B cell (primary cell): ENCODE measurements around the gene PCDH1. TPM values are rescaled to one million over a fixed set of nuclear protein-coding genes. Genes with fewer than 3 reads are reported as not detected.

Source experiments
- ATAC-seq: fragments of 200-7000 bp; cut with Tn5 transposase; one replicate; pipeline ENCODE4 v1.10.0; 2021; ENCODE audit warnings: low read depth, mild to moderate bottlenecking, moderate number of reproducible peaks, moderate library complexity
- CTCF ChIA-PET: fragments of 350-600 bp; sonication (Branson Sonifier 250); formaldehyde crosslinking; loops from one replicate; lab custom pipeline; 2021; ENCODE audit warnings: antibody characterized with exemption, inconsistent platforms; lab: Charles Lee
- POLR2A ChIA-PET: fragments of 350-600 bp; sonication (Branson Sonifier 250); formaldehyde crosslinking; loops from one replicate; lab custom pipeline; 2021; ENCODE audit warnings: antibody characterized with exemption; lab: Charles Lee
- DNase-seq: peaks from one replicate; pipeline ENCODE4 v3.0.0; 2013
- H2AFZ ChIP-seq: 2 replicates; pipeline ENCODE4 v1.6.1; 2012; ENCODE audit warnings: mild to moderate bottlenecking, low read depth, low read length; ENCODE audit not compliant: insufficient read depth, poor library complexity, severe bottlenecking
- H3K27ac ChIP-seq, 2 donors: 1 replicate in 1 of 2; 2 replicates in 1 of 2; pipeline ENCODE4 v1.5.1; 2012 to 2013; ENCODE audit warnings: low read length in 2 of 2, mild to moderate bottlenecking in 2 of 2, moderate library complexity in 1 of 2
- H3K27me3 ChIP-seq, 4 experiments: fragments of 200-600 bp in 1 of 4; sonication (generic) in 1 of 4; replicated peaks in 1 of 4; 1 replicate in 2 of 4; 2 replicates in 2 of 4; pipeline versions ENCODE4 v1.6.1 to v1.7.0; 2013 to 2016; ENCODE audit warnings: low read length in 3 of 4, mild to moderate bottlenecking in 2 of 4, mixed read lengths in 1 of 4, moderate library complexity in 1 of 4; ENCODE audit not compliant: insufficient read depth in 4 of 4, control insufficient read depth in 3 of 4; ENCODE audit errors: control extremely low read depth in 1 of 4
- H3K36me3 ChIP-seq, 2 experiments: replicated peaks in 1 of 2; 1 replicate in 1 of 2; 2 replicates in 1 of 2; pipeline versions ENCODE4 v1.6.1 to v1.7.1; 2013; ENCODE audit warnings: low read length in 1 of 2; ENCODE audit not compliant: insufficient read depth in 2 of 2, control insufficient read depth in 1 of 2; ENCODE audit errors: control extremely low read depth in 1 of 2, extremely low read depth in 1 of 2
- H3K4me1 ChIP-seq, 2 donors: fragments of 200-600 bp in 1 of 2; sonication (generic) in 1 of 2; 1 replicate in 1 of 2; 2 replicates in 1 of 2; pipeline versions ENCODE4 v1.5.1 to v1.6.1; 2013 to 2017; ENCODE audit warnings: low read length in 2 of 2; ENCODE audit not compliant: control insufficient read depth in 2 of 2, insufficient read depth in 2 of 2
- H3K4me2 ChIP-seq: replicated peaks from 2 replicates; pipeline ENCODE3; 2012; ENCODE audit warnings: mild to moderate bottlenecking, low read depth, low read length; ENCODE audit not compliant: poor library complexity, severe bottlenecking
- H3K4me3 ChIP-seq, 5 experiments: fragments of 200-600 bp in 1 of 5; sonication (generic) in 1 of 5; 1 replicate in 3 of 5; 2 replicates in 2 of 5; pipeline versions ENCODE4 v1.5.1 to v1.7.0; 2011 to 2016; ENCODE audit warnings: low read length in 4 of 5, mild to moderate bottlenecking in 4 of 5, low read depth in 2 of 5, control low read depth in 1 of 5, moderate library complexity in 1 of 5; ENCODE audit not compliant: insufficient read depth in 1 of 5; ENCODE audit errors: control extremely low read depth in 1 of 5, extremely low read depth in 1 of 5
- H3K79me2 ChIP-seq: fragments of 200-600 bp; sonication (generic); one replicate; pipeline ENCODE4 v1.6.0; 2016; ENCODE audit warnings: low read length; ENCODE audit not compliant: control insufficient read depth, insufficient read depth
- H3K9ac ChIP-seq: fragments of 200-600 bp; sonication (generic); 2 replicates; pipeline ENCODE4 v1.6.1; 2017; ENCODE audit warnings: mild to moderate bottlenecking, low read length, moderate library complexity
- H3K9me3 ChIP-seq, 3 donors: one replicate each; pipeline versions ENCODE4 v1.6.1 to v1.7.1; 2013; ENCODE audit warnings: low read length in 2 of 3; ENCODE audit not compliant: control insufficient read depth in 2 of 3, insufficient read depth in 1 of 3; ENCODE audit errors: control extremely low read depth in 1 of 3
- H4K20me1 ChIP-seq: 2 replicates; pipeline ENCODE4 v1.6.0; 2012; ENCODE audit warnings: mild to moderate bottlenecking, low read length; ENCODE audit not compliant: insufficient read depth, control insufficient read depth, poor library complexity, severe bottlenecking
- H3K27ac Mint-ChIP-seq: one replicate; pipeline ENCODE4 v1.8.0; 2021; ENCODE audit warnings: mixed read lengths
- H3K27me3 Mint-ChIP-seq: one replicate; pipeline ENCODE4 v1.8.0; 2021; ENCODE audit warnings: mixed read lengths
- H3K4me1 Mint-ChIP-seq: one replicate; pipeline ENCODE4 v1.8.0; 2021; ENCODE audit warnings: mixed read lengths
- H3K4me3 Mint-ChIP-seq: one replicate; pipeline ENCODE4 v1.8.0; 2021; ENCODE audit warnings: mixed read lengths
- H3K9me3 Mint-ChIP-seq: one replicate; pipeline ENCODE4 v1.8.0; 2022; ENCODE audit warnings: mixed read lengths; ENCODE audit not compliant: insufficient read depth
- CTCF ChIP-seq: fragments of 200-600 bp; IDR thresholded peaks from one replicate; pipeline ENCODE4 v1.8.0; 2022; ENCODE audit warnings: antibody characterized with exemption, mild to moderate bottlenecking
- EZH2 ChIP-seq: IDR thresholded peaks from 2 replicates; pipeline ENCODE4 v1.6.1; 2012; ENCODE audit warnings: borderline replicate concordance, low read depth, mild to moderate bottlenecking, moderate library complexity, low read length; ENCODE audit not compliant: insufficient read depth, poor library complexity, severe bottlenecking
- WGBS: methylation state at CpG from one replicate; pipeline ENCODE4 v1.1.5; 2013; ENCODE audit warnings: missing lambda C conversion rate; ENCODE audit not compliant: insufficient coverage; 5-methylcytosine and 5-hydroxymethylcytosine counted together
- intact Hi-C: fragments of 100-400 bp; cut with micrococcal nuclease; formaldehyde crosslinking; loops from one replicate; pipeline ENCODE4 v1.10.0; 2022
- polyA plus RNA-seq: library from polyadenylated mRNA; depleted of rRNA; stranded (reverse); fragments of >200 nt; gene quantifications from 2 replicates; pipeline ENCODE4 v1.2.3, GENCODE V29; 2012
- total RNA-seq, 2 donors: library from RNA; stranded (reverse); fragments of 120-200 nt in 1 of 2; gene quantifications; 1 replicate in 1 of 2; 2 replicates in 1 of 2; pipeline versions ENCODE4 v1.2.3 to v1.2.4, GENCODE V29; 2013 to 2022

Gene PCDH1
- total and polyA plus RNA-seq, 2 donors (not counting 1 experiment from before 2014, with no cell fraction given): 0.06 TPM; not detected in 1

DNA sequence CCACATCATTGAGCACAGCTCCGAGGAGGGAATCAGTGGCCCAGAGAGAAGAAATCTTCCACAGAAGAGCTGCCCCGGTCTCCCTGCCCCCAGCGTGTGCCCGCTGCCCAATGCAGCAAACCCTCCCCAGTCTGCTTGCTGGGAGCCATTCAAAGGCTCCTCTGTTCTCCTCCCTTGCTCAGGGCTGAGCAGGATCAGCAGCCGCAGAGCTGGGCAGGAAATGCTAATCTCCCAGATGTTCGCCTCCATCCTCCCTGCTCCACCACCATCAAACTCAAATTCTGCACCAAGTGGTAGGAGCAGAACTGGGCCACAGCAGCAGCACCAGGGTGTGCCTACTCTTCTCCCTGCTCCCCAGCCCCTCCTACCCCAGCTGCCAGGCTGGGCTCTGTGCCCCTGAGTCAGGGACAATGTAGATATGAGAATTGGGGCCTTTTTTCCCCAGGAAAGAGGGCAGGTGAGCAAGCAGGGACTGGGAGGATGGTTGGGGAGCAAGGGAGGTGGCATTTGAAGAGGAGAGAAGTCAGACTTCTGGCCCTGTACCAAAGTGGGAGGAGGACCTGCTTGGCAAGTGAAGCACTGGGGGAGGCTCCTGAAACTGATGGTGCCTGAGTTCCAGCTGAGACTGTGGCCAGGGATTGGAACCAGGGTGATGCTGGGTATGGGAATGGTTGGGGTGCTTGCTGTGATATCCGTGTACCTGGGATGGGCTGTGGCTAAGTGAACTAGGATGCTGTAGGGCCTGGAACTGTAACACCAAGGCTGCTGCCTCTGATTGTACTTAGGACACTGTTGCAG, 1.9 kb upstream of the PCDH1 start:
- H3K4me1 ChIP-seq: peaks cover 39 to 44% of the 10 kb centered on the region in 2 donors
- no peak overlapping the region for H3K4me2 ChIP-seq
- ATAC-seq (no peak), DNase-seq (no peak)
- H3K9ac ChIP-seq: no peak overlapping the region
- H3K4me3 Mint-ChIP-seq: no peak overlapping the region
- no peaks in the 10 kb centered on the region for H3K79me2 ChIP-seq
- intact Hi-C loops: loop anchor here (1.0 to 5.0 kb wide), 6 partner anchors 31 to 215 kb away; partner anchors contain the start of gene DELE1
- H3K9me3 ChIP-seq: peaks cover 0 to 21% (median 0%) of the 10 kb centered on the region in 3 donors
- no peaks in the 10 kb centered on the region for H3K36me3 ChIP-seq
- peaks cover 0 to 86% (median 62%) of the 10 kb centered on the region in 4 experiments for H3K27me3 ChIP-seq
- peaks cover 72% of the 10 kb centered on the region for H3K27me3 Mint-ChIP-seq
- H3K4me1 Mint-ChIP-seq: peaks cover 32% of the 10 kb centered on the region
- H4K20me1 ChIP-seq: peaks cover 5% of the 10 kb centered on the region
- WGBS: 18% methylated on average over 7 of the region's 7 CpGs
- CTCF ChIA-PET: interaction anchor here (1.0 to 6.6 kb wide), 31 partner anchors 10 to 510 kb away, joined by 3 to 123 read pairs (median 9); partner anchors contain the start of genes DELE1, GNPDA1, PCDH12 and PCDHGB3
- H3K27ac ChIP-seq: no peak overlapping the region
- TF ChIP-seq CTCF (no peak), EZH2 (no peak)
- H3K9me3 Mint-ChIP-seq: no peaks in the 10 kb centered on the region
- peak overlapping the region; percentile 16 for H3K27ac Mint-ChIP-seq
- no peak overlapping the region for H2AFZ ChIP-seq
- no peak overlapping the region for H3K4me3 ChIP-seq
- POLR2A ChIA-PET: interaction anchor here (1.1 kb wide), 2 partner anchors 43 to 188 kb away, joined by 3 read pairs; partner anchors contain the start of gene DELE1
